Endothelial cell of umbilical vein (primary cell): ENCODE data around the gene ZNF101.

Source experiments
- EZH2 ChIP-seq: IDR thresholded peaks from 2 replicates; pipeline ENCODE4 v1.6.1; 2012; ENCODE audit warnings: borderline replicate concordance, low read depth, mild to moderate bottlenecking, moderate library complexity, low read length, inconsistent platforms; ENCODE audit not compliant: severe bottlenecking
- POLR2A ChIP-seq: IDR thresholded peaks from 2 replicates; pipeline ENCODE4 v1.6.1; 2012; ENCODE audit warnings: low read depth, mild to moderate bottlenecking, control low read depth, low read length
- POLR2AphosphoS5 ChIP-seq: IDR thresholded peaks from 2 replicates; pipeline ENCODE4 v1.6.1; 2012; ENCODE audit warnings: low read depth, mild to moderate bottlenecking, control low read depth, low read length, moderate library complexity; ENCODE audit not compliant: insufficient read depth
- TF ChIP-seq, protein P1 (sequence below), 2 donors: IDR thresholded peaks; 1 replicate in 1 of 2; 2 replicates in 1 of 2; pipeline ENCODE4 v1.5.1; 2011; ENCODE audit warnings: low read length in 2 of 2, mild to moderate bottlenecking in 2 of 2, moderate library complexity in 2 of 2, control low read depth in 1 of 2, inconsistent platforms in 1 of 2, low read depth in 1 of 2; ENCODE audit not compliant: insufficient read depth in 1 of 2; ENCODE audit errors: extremely low read depth in 1 of 2
- TF ChIP-seq, protein P2 (sequence below): IDR thresholded peaks from 2 replicates; pipeline ENCODE4 v1.6.1; 2011; ENCODE audit not compliant: insufficient read depth, insufficient read length

DNA sequence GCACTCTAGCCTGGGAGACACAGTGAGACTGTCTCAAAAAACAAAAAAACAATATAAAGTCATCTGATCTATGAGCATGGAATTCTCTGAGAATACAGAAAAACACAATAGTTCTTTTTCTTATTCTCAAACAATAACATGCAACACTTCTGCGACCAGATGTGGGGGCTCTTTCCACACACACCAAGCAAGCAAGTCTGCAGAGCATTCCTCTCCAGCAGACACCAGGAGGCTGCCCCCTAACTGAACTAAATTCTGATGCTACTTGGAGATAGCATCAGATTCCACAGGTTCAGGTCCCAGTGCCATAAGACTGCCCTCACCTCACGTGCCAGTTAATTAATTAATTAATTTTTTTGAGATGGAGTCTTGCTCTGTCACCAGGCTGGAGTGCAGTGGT is 27.7 kb downstream of the ZNF101 start:
- TF ChIP-seq, protein P1, sequence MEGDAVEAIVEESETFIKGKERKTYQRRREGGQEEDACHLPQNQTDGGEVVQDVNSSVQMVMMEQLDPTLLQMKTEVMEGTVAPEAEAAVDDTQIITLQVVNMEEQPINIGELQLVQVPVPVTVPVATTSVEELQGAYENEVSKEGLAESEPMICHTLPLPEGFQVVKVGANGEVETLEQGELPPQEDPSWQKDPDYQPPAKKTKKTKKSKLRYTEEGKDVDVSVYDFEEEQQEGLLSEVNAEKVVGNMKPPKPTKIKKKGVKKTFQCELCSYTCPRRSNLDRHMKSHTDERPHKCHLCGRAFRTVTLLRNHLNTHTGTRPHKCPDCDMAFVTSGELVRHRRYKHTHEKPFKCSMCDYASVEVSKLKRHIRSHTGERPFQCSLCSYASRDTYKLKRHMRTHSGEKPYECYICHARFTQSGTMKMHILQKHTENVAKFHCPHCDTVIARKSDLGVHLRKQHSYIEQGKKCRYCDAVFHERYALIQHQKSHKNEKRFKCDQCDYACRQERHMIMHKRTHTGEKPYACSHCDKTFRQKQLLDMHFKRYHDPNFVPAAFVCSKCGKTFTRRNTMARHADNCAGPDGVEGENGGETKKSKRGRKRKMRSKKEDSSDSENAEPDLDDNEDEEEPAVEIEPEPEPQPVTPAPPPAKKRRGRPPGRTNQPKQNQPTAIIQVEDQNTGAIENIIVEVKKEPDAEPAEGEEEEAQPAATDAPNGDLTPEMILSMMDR (IDR thresholded peaks at IDR 0.05; ENCODE audit: extremely low read depth in 1 of 2, insufficient read depth in 1 of 2, low read depth in 1 of 2, low read length in 2 of 2), result no peak
- TF ChIP-seq, protein P2, sequence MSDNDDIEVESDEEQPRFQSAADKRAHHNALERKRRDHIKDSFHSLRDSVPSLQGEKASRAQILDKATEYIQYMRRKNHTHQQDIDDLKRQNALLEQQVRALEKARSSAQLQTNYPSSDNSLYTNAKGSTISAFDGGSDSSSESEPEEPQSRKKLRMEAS, result no peak
- TF ChIP-seq POLR2AphosphoS5 (no peak), EZH2 (no peak), POLR2A (no peak)
